Thyroid gland (tissue), 4 donors: Measurements from ENCODE around the gene LONP2.

Experiments
- POLR2A ChIP-seq, 2 donors: fragments of 450-650 bp; IDR thresholded peaks; one replicate each; pipeline ENCODE4 v1.6.1; 2017; ENCODE audit warnings: antibody characterized with exemption in 2 of 2, mild to moderate bottlenecking in 2 of 2, moderate library complexity in 1 of 2
- TF ChIP-seq, protein P1 (sequence below), 6 experiments: fragments of 200-600 bp in 3 of 6; fragments of 450-650 bp in 3 of 6; sonication (generic) in 3 of 6; IDR thresholded peaks; one replicate each; pipeline ENCODE4 v1.5.1; 2016 to 2019; ENCODE audit warnings: antibody characterized with exemption in 6 of 6, mild to moderate bottlenecking in 2 of 6, inconsistent platforms in 1 of 6, moderate library complexity in 1 of 6

DNA sequence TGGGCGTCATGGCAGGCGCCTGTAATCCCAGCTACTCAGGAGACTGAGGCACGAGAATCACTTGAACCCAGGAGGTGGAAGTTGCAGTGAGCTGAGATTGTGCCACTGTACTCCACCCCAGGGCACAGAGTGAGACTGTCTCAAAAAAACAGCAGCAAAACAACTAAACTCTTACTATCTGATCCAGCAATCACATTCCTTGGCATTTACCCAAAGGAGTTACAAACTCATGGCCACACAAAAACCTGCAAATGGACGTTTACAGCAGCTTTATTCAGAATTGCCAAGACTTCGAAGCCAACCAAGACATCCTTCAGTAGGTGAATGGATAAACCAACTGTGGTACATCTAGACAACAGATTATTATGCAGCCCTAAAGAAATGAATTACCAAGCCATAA lies 137.1 kb downstream of the LONP2 start:
- TF ChIP-seq, protein P1, sequence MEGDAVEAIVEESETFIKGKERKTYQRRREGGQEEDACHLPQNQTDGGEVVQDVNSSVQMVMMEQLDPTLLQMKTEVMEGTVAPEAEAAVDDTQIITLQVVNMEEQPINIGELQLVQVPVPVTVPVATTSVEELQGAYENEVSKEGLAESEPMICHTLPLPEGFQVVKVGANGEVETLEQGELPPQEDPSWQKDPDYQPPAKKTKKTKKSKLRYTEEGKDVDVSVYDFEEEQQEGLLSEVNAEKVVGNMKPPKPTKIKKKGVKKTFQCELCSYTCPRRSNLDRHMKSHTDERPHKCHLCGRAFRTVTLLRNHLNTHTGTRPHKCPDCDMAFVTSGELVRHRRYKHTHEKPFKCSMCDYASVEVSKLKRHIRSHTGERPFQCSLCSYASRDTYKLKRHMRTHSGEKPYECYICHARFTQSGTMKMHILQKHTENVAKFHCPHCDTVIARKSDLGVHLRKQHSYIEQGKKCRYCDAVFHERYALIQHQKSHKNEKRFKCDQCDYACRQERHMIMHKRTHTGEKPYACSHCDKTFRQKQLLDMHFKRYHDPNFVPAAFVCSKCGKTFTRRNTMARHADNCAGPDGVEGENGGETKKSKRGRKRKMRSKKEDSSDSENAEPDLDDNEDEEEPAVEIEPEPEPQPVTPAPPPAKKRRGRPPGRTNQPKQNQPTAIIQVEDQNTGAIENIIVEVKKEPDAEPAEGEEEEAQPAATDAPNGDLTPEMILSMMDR (IDR thresholded peaks at IDR 0.05): no peak
- no peak for TF ChIP-seq POLR2A (IDR thresholded peaks at IDR 0.05)
